Measurements from ENCODE around the gene GALNT10. TPM values are rescaled to one million over a fixed set of nuclear protein-coding genes. Genes with fewer than 3 reads are reported as not detected.
A peak's percentile ranks its signal among the peaks of the same experiment; 100 is the strongest.

Gene GALNT10
- total RNA-seq, 2 donors from 2014 or later, result 32.2 to 44.1 TPM

- H3K27me3 Mint-ChIP-seq, result no peaks in the 10 kb centered on the region
- peaks cover 47 to 60% of the 10 kb centered on the region in 2 donors for H3K4me1 Mint-ChIP-seq (ENCODE audit: low read depth in 2 of 2)
- ATAC-seq, result peak; percentile 2 to 24
These were observed 255.9 kb downstream of the GALNT10 start for GRCh38 chr5:154446195-154447088.

GRCh38 chr5:154447089-154447725 is 256.7 kb downstream of the GALNT10 start:
- H3K4me1 Mint-ChIP-seq (ENCODE audit: low read depth in 2 of 2), result peaks cover 45 to 59% of the 10 kb centered on the region in 2 donors
- H3K27ac Mint-ChIP-seq, result peak overlapping the region; percentile 52 to 80
- H3K36me3 Mint-ChIP-seq, result peaks cover 17% of the 10 kb centered on the region
- H3K27me3 Mint-ChIP-seq, result no peaks in the 10 kb centered on the region
- peak overlapping the region; percentile 81 for H3K4me3 Mint-ChIP-seq
- H3K9me3 Mint-ChIP-seq, result no peaks in the 10 kb centered on the region
- no peak for DNase-seq (ENCODE audit: low spot score)
- ATAC-seq, result no peak

More at GRCh38 chr5:154446195-154447088, 255.9 kb downstream of the GALNT10 start:
- peaks cover 17% of the 10 kb centered on the region for H3K36me3 Mint-ChIP-seq
- H3K4me3 Mint-ChIP-seq, result peak overlapping the region; percentile 81
- H3K27ac Mint-ChIP-seq, result peak overlapping the region; percentile 85 to 90
- H3K9me3 Mint-ChIP-seq, result no peaks in the 10 kb centered on the region
- peak; percentile 69 for DNase-seq (ENCODE audit: low spot score)

- H3K9me3 Mint-ChIP-seq, result no peaks in the 10 kb centered on the region
- DNase-seq (ENCODE audit: low spot score) (no peak), ATAC-seq (no peak)
- H3K27me3 Mint-ChIP-seq, result no peaks in the 10 kb centered on the region
- no peak overlapping the region for H3K27ac Mint-ChIP-seq
- H3K4me1 Mint-ChIP-seq (ENCODE audit: low read depth in 2 of 2), result peaks cover 43 to 48% of the 10 kb centered on the region in 2 donors
- peaks cover 31% of the 10 kb centered on the region for H3K36me3 Mint-ChIP-seq
- no peak overlapping the region for H3K4me3 Mint-ChIP-seq
These were observed 259.3 kb downstream of the GALNT10 start for GRCh38 chr5:154449786-154450185.

- DNase-seq (ENCODE audit: low spot score) (no peak), ATAC-seq (no peak)
- no peaks in the 10 kb centered on the region for H3K27me3 Mint-ChIP-seq
- no peaks in the 10 kb centered on the region for H3K9me3 Mint-ChIP-seq
- peaks cover 32 to 36% of the 10 kb centered on the region in 2 donors for H3K4me1 Mint-ChIP-seq (ENCODE audit: low read depth in 2 of 2)
- H3K4me3 Mint-ChIP-seq, result no peak overlapping the region
- no peak overlapping the region for H3K27ac Mint-ChIP-seq
- H3K36me3 Mint-ChIP-seq, result peaks cover 27% of the 10 kb centered on the region
These were observed 261.4 kb downstream of the GALNT10 start for GRCh38 chr5:154451957-154452356.

- H3K36me3 Mint-ChIP-seq, result peaks cover 27% of the 10 kb centered on the region
- H3K4me3 Mint-ChIP-seq, result no peak overlapping the region
- no peak overlapping the region for H3K27ac Mint-ChIP-seq
- H3K4me1 Mint-ChIP-seq (ENCODE audit: low read depth in 2 of 2), result peaks cover 8 to 11% of the 10 kb centered on the region in 2 donors
- DNase-seq (ENCODE audit: low spot score), result no peak
- no peaks in the 10 kb centered on the region for H3K27me3 Mint-ChIP-seq
- no peaks in the 10 kb centered on the region for H3K9me3 Mint-ChIP-seq
- ATAC-seq, result no peak
These were observed 265.1 kb downstream of the GALNT10 start for GRCh38 chr5:154455585-154455984.

GRCh38 chr5:154456540-154456939 is 266.0 kb downstream of the GALNT10 start:
- H3K27ac Mint-ChIP-seq, result no peak overlapping the region
- ATAC-seq, result no peak
- DNase-seq (ENCODE audit: low spot score), result no peak
- H3K4me3 Mint-ChIP-seq, result no peak overlapping the region
- H3K27me3 Mint-ChIP-seq, result no peaks in the 10 kb centered on the region
- peaks cover 4 to 10% of the 10 kb centered on the region in 2 donors for H3K4me1 Mint-ChIP-seq (ENCODE audit: low read depth in 2 of 2)
- H3K9me3 Mint-ChIP-seq, result no peaks in the 10 kb centered on the region
- peaks cover 25% of the 10 kb centered on the region for H3K36me3 Mint-ChIP-seq

GRCh38 chr5:154459015-154459414 is 268.5 kb downstream of the GALNT10 start:
- H3K4me1 Mint-ChIP-seq (ENCODE audit: low read depth in 2 of 2), result no peaks in the 10 kb centered on the region
- H3K9me3 Mint-ChIP-seq, result no peaks in the 10 kb centered on the region
- DNase-seq (ENCODE audit: low spot score) (no peak), ATAC-seq (no peak)
- no peak overlapping the region for H3K27ac Mint-ChIP-seq
- no peak overlapping the region for H3K4me3 Mint-ChIP-seq
- H3K36me3 Mint-ChIP-seq, result peaks cover 9% of the 10 kb centered on the region
- H3K27me3 Mint-ChIP-seq, result no peaks in the 10 kb centered on the region

GRCh38 chr5:154460172-154460571 is 269.6 kb downstream of the GALNT10 start:
- ATAC-seq (no peak), DNase-seq (ENCODE audit: low spot score) (no peak)
- H3K27me3 Mint-ChIP-seq, result no peaks in the 10 kb centered on the region
- H3K9me3 Mint-ChIP-seq, result no peaks in the 10 kb centered on the region
- H3K4me1 Mint-ChIP-seq (ENCODE audit: low read depth in 2 of 2), result no peaks in the 10 kb centered on the region
- H3K4me3 Mint-ChIP-seq, result no peak overlapping the region
- no peak overlapping the region for H3K27ac Mint-ChIP-seq
- H3K36me3 Mint-ChIP-seq, result peaks cover 4% of the 10 kb centered on the region

GRCh38 chr5:154461531-154461930 is 271.0 kb downstream of the GALNT10 start:
- Mint-ChIP-seq H3K4me3 (no peak overlapping the region), H3K4me1 (ENCODE audit: low read depth in 2 of 2) (no peaks in the 10 kb centered on the region), H3K9me3 (no peaks in the 10 kb centered on the region), H3K27me3 (no peaks in the 10 kb centered on the region), H3K27ac (no peak overlapping the region), H3K36me3 (no peaks in the 10 kb centered on the region)
- DNase-seq (ENCODE audit: low spot score) (no peak), ATAC-seq (no peak)

- Mint-ChIP-seq H3K9me3 (no peaks in the 10 kb centered on the region), H3K36me3 (no peaks in the 10 kb centered on the region), H3K27ac (no peak overlapping the region), H3K4me1 (ENCODE audit: low read depth in 2 of 2) (peaks cover 0 to 4% of the 10 kb centered on the region in 2 donors), H3K4me3 (no peak overlapping the region), H3K27me3 (peaks cover 0 to 7% of the 10 kb centered on the region in 2 donors)
- DNase-seq (ENCODE audit: low spot score) (no peak), ATAC-seq (no peak)
These were observed 273.9 kb downstream of the GALNT10 start for GRCh38 chr5:154464438-154464837.

GRCh38 chr5:154465169-154465568 is 274.6 kb downstream of the GALNT10 start:
- Mint-ChIP-seq H3K4me3 (no peak overlapping the region), H3K9me3 (no peaks in the 10 kb centered on the region), H3K27me3 (peaks cover 7 to 11% of the 10 kb centered on the region in 2 donors), H3K4me1 (ENCODE audit: low read depth in 2 of 2) (peaks cover 0 to 4% of the 10 kb centered on the region in 2 donors), H3K27ac (no peak overlapping the region), H3K36me3 (no peaks in the 10 kb centered on the region)
- ATAC-seq (peak in 1 of 2 donors; percentile 51), DNase-seq (ENCODE audit: low spot score) (no peak)

GRCh38 chr5:154466147-154466546 is 275.6 kb downstream of the GALNT10 start:
- H3K27me3 Mint-ChIP-seq, result peaks cover 17 to 20% of the 10 kb centered on the region in 2 donors
- no peak for ATAC-seq

GRCh38 chr5:154466671-154467070 is 276.1 kb downstream of the GALNT10 start:
- DNase-seq (ENCODE audit: low spot score) (no peak), ATAC-seq (no peak)
- no peak overlapping the region for H3K4me3 Mint-ChIP-seq
- peaks cover 0 to 4% of the 10 kb centered on the region in 2 donors for H3K4me1 Mint-ChIP-seq (ENCODE audit: low read depth in 2 of 2)
- no peak overlapping the region for H3K27ac Mint-ChIP-seq
- H3K27me3 Mint-ChIP-seq, result peaks cover 22 to 23% of the 10 kb centered on the region in 2 donors
- no peaks in the 10 kb centered on the region for H3K9me3 Mint-ChIP-seq
- no peaks in the 10 kb centered on the region for H3K36me3 Mint-ChIP-seq

More at GRCh38 chr5:154466147-154466546, 275.6 kb downstream of the GALNT10 start:
- Mint-ChIP-seq H3K4me3 (no peak overlapping the region), H3K4me1 (ENCODE audit: low read depth in 2 of 2) (peaks cover 0 to 4% of the 10 kb centered on the region in 2 donors), H3K27ac (no peak overlapping the region), H3K36me3 (no peaks in the 10 kb centered on the region), H3K9me3 (no peaks in the 10 kb centered on the region)
- no peak for DNase-seq (ENCODE audit: low spot score)
